KOPT-K1 (cell line): Measurements from ENCODE around the gene HOXA9.

Experiments used
- H3K27ac ChIP-seq: fragments of 200-600 bp; sonication (generic); 2 replicates; pipeline ENCODE4 v1.5.1; 2016; ENCODE audit warnings: antibody characterized with exemption, mild to moderate bottlenecking, low read depth, low read length; ENCODE audit not compliant: poor library complexity, severe bottlenecking
- H3K36me3 ChIP-seq: fragments of 200-600 bp; sonication (generic); 2 replicates; pipeline ENCODE4 v1.5.1; 2017; ENCODE audit warnings: antibody characterized with exemption, mild to moderate bottlenecking, low read length, moderate library complexity; ENCODE audit not compliant: insufficient read depth
- H3K9me3 ChIP-seq: fragments of 200-600 bp; sonication (generic); 2 replicates; pipeline ENCODE4 v1.5.1; 2017; ENCODE audit warnings: antibody characterized with exemption, low read length, mild to moderate bottlenecking; ENCODE audit not compliant: insufficient read depth, poor library complexity, severe bottlenecking

Gene HOXA9

GRCh38 chr7:27129729-27130539 lies 35.4 kb downstream of the HOXA9 start:
- Histone ChIP-seq H3K27ac (no peak overlapping the region), H3K36me3 (no peaks in the 10 kb centered on the region)

GRCh38 chr7:27128776-27129728 lies 36.3 kb downstream of the HOXA9 start:
- Histone ChIP-seq H3K27ac (no peak overlapping the region), H3K36me3 (no peaks in the 10 kb centered on the region)

More at GRCh38 chr7:27129729-27130539, 35.4 kb downstream of the HOXA9 start:
- H3K9me3 ChIP-seq, result peaks cover 12% of the 10 kb centered on the region

GRCh38 chr7:27128034-27128433 lies 37.3 kb downstream of the HOXA9 start:
- H3K9me3 ChIP-seq, result peaks cover 20% of the 10 kb centered on the region
- no peak overlapping the region for H3K27ac ChIP-seq
- no peaks in the 10 kb centered on the region for H3K36me3 ChIP-seq

More at GRCh38 chr7:27128776-27129728, 36.3 kb downstream of the HOXA9 start:
- H3K9me3 ChIP-seq, result peaks cover 20% of the 10 kb centered on the region

- no peak overlapping the region for H3K27ac ChIP-seq
- no peaks in the 10 kb centered on the region for H3K36me3 ChIP-seq
- peaks cover 19% of the 10 kb centered on the region for H3K9me3 ChIP-seq
These were observed 38.6 kb downstream of the HOXA9 start for GRCh38 chr7:27126596-27127327.

- H3K36me3 ChIP-seq, result no peaks in the 10 kb centered on the region
- no peak overlapping the region for H3K27ac ChIP-seq
- peaks cover 11% of the 10 kb centered on the region for H3K9me3 ChIP-seq
These were observed 39.3 kb downstream of the HOXA9 start for GRCh38 chr7:27125986-27126394.

GRCh38 chr7:27124902-27125689 lies 40.2 kb downstream of the HOXA9 start:
- H3K9me3 ChIP-seq, result peaks cover 8% of the 10 kb centered on the region
- no peaks in the 10 kb centered on the region for H3K36me3 ChIP-seq
- H3K27ac ChIP-seq, result no peak overlapping the region

GRCh38 chr7:27124096-27124901 lies 41.0 kb downstream of the HOXA9 start:
- Histone ChIP-seq H3K27ac (no peak overlapping the region), H3K36me3 (no peaks in the 10 kb centered on the region), H3K9me3 (peaks cover 8% of the 10 kb centered on the region)

- no peak overlapping the region for H3K27ac ChIP-seq
- H3K36me3 ChIP-seq, result no peaks in the 10 kb centered on the region
- peaks cover 8% of the 10 kb centered on the region for H3K9me3 ChIP-seq
These were observed 41.8 kb downstream of the HOXA9 start for GRCh38 chr7:27123477-27124053.

GRCh38 chr7:27123007-27123476 lies 42.3 kb downstream of the HOXA9 start:
- Histone ChIP-seq H3K27ac (no peak overlapping the region), H3K9me3 (peaks cover 8% of the 10 kb centered on the region), H3K36me3 (no peaks in the 10 kb centered on the region)

GRCh38 chr7:27122077-27122910 lies 43.0 kb downstream of the HOXA9 start:
- Histone ChIP-seq H3K9me3 (peaks cover 8% of the 10 kb centered on the region), H3K36me3 (no peaks in the 10 kb centered on the region), H3K27ac (no peak overlapping the region)

- H3K9me3 ChIP-seq, result peaks cover 8% of the 10 kb centered on the region
- no peaks in the 10 kb centered on the region for H3K36me3 ChIP-seq
- H3K27ac ChIP-seq, result no peak overlapping the region
These were observed 43.7 kb downstream of the HOXA9 start for GRCh38 chr7:27121684-27122076.

GRCh38 chr7:27119412-27119911 lies 45.9 kb downstream of the HOXA9 start:
- no peaks in the 10 kb centered on the region for H3K36me3 ChIP-seq
- no peak overlapping the region for H3K27ac ChIP-seq
- H3K9me3 ChIP-seq, result peaks cover 3% of the 10 kb centered on the region
